ENCODE data around the gene ACY1.

GRCh38 chr3:52001443-52001974 is 18.2 kb downstream of the ACY1 start:
- TF ChIP-seq ZNF70 (CRISPR knock-in tag; IDR thresholded peaks at IDR 0.05), result no peak
- TF ChIP-seq ZFP3 (CRISPR knock-in tag; IDR thresholded peaks at IDR 0.05), result no peak
- no peak for TF ChIP-seq POU6F1 (CRISPR knock-in tag; IDR thresholded peaks at IDR 0.05; ENCODE audit: borderline replicate concordance, low read depth)
- TF ChIP-seq, protein P1, sequence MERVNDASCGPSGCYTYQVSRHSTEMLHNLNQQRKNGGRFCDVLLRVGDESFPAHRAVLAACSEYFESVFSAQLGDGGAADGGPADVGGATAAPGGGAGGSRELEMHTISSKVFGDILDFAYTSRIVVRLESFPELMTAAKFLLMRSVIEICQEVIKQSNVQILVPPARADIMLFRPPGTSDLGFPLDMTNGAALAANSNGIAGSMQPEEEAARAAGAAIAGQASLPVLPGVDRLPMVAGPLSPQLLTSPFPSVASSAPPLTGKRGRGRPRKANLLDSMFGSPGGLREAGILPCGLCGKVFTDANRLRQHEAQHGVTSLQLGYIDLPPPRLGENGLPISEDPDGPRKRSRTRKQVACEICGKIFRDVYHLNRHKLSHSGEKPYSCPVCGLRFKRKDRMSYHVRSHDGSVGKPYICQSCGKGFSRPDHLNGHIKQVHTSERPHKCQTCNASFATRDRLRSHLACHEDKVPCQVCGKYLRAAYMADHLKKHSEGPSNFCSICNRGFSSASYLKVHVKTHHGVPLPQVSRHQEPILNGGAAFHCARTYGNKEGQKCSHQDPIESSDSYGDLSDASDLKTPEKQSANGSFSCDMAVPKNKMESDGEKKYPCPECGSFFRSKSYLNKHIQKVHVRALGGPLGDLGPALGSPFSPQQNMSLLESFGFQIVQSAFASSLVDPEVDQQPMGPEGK (CRISPR knock-in tag; IDR thresholded peaks at IDR 0.05; ENCODE audit: borderline replicate concordance), result no peak
